Measurements from ENCODE around the gene FASTK. TPM values are rescaled to one million over a fixed set of nuclear protein-coding genes. Genes with fewer than 3 reads are reported as not detected.

Gene FASTK
- total RNA-seq, 1 donor from 2014 or later: 61.3 TPM

- no peak for DNase-seq (ENCODE audit: low spot score)
- ATAC-seq: no peak
Observed at GRCh38 chr7:151118108-151119054, 37.8 kb upstream of the FASTK start.

GRCh38 chr7:151117565-151117964, 37.0 kb upstream of the FASTK start:
- ATAC-seq (no peak), DNase-seq (ENCODE audit: low spot score) (no peak)

GRCh38 chr7:151116603-151117440, 36.2 kb upstream of the FASTK start:
- DNase-seq (ENCODE audit: low spot score) (no peak), ATAC-seq (no peak)

GRCh38 chr7:151115836-151116418, 35.3 kb upstream of the FASTK start:
- peak; percentile 9 for ATAC-seq
- no peak for DNase-seq (ENCODE audit: low spot score)

- ATAC-seq (no peak), DNase-seq (ENCODE audit: low spot score) (no peak)
Observed at GRCh38 chr7:151115121-151115835, 34.7 kb upstream of the FASTK start.

GRCh38 chr7:151114151-151115090, 33.8 kb upstream of the FASTK start:
- DNase-seq (ENCODE audit: low spot score): no peak
- ATAC-seq: no peak

- ATAC-seq (no peak), DNase-seq (ENCODE audit: low spot score) (no peak)
Observed at GRCh38 chr7:151113344-151114150, 32.9 kb upstream of the FASTK start.

GRCh38 chr7:151110941-151111645, 30.5 kb upstream of the FASTK start:
- peak; percentile 92 for ATAC-seq

GRCh38 chr7:151110236-151110940, 29.8 kb upstream of the FASTK start:
- peak; percentile 5 for ATAC-seq

More at GRCh38 chr7:151110941-151111645, 30.5 kb upstream of the FASTK start:
- peak; percentile 77 for DNase-seq (ENCODE audit: low spot score)

GRCh38 chr7:151109094-151110048, 28.8 kb upstream of the FASTK start:
- DNase-seq (ENCODE audit: low spot score) (no peak), ATAC-seq (peak; percentile 60)

More at GRCh38 chr7:151110236-151110940, 29.8 kb upstream of the FASTK start:
- no peak for DNase-seq (ENCODE audit: low spot score)

- ATAC-seq (no peak), DNase-seq (ENCODE audit: low spot score) (no peak)
Observed at GRCh38 chr7:151107882-151108281, 27.3 kb upstream of the FASTK start.

- ATAC-seq (no peak), DNase-seq (ENCODE audit: low spot score) (no peak)
Observed at GRCh38 chr7:151104411-151105235, 24.0 kb upstream of the FASTK start.

GRCh38 chr7:151103973-151104372, 23.4 kb upstream of the FASTK start:
- DNase-seq (ENCODE audit: low spot score): no peak
- no peak for ATAC-seq

- DNase-seq (ENCODE audit: low spot score) (no peak), ATAC-seq (no peak)
Observed at GRCh38 chr7:151102991-151103390, 22.4 kb upstream of the FASTK start.

Data from left lobe of liver (tissue), 2 donors.